ENCODE data around the gene ESPL1. TPM values are rescaled to one million over a fixed set of nuclear protein-coding genes. Genes with fewer than 3 reads are reported as not detected.

The ESPL1 gene
- total RNA-seq: 6.7 TPM

GRCh38 chr12:53267999-53268629 is at the start of gene ESPL1:
Gene ESPL1, plus strand, starts transcription at chr12:53268299. Its CDS starts 468 bp downstream, at chr12:53268767.

GRCh38 chr12:53231921-53232645 is 36.0 kb upstream of the ESPL1 start, which contains the start of gene RARG:
Gene RARG, minus strand, starts transcription at chr12:53232209. Its CDS starts 4,664 bp downstream, at chr12:53227545.

GRCh38 chr12:53295070-53295890 is 27.2 kb downstream of the ESPL1 start, which contains the start of gene PFDN5:
Gene PFDN5, plus strand, starts transcription at chr12:53295542. Its CDS starts 26 bp downstream, at chr12:53295568.

GRCh38 chr12:53299454-53300180 is 31.5 kb downstream of the ESPL1 start, which contains the start of gene MYG1:
Gene MYG1, plus strand, starts transcription at chr12:53299695. Its CDS starts 43 bp downstream, at chr12:53299738.

GRCh38 chr12:53336181-53336681 is 68.1 kb downstream of the ESPL1 start, which contains the start of gene SP7:
Gene SP7, minus strand, starts transcription at chr12:53336354. Its CDS starts 708 bp downstream, at chr12:53335646.

Other genes with a start within 250 kb of the ESPL1 start
- gene TNS2, start 218.2 kb upstream of the ESPL1 start, total RNA-seq: 52.0 TPM
- 24.6 TPM for gene SPRYD3, start 188.9 kb upstream of the ESPL1 start, total RNA-seq
- 116 TPM for gene IGFBP6, start 170.6 kb upstream of the ESPL1 start, total RNA-seq
- 0.44 TPM for gene SOAT2, start 164.8 kb upstream of the ESPL1 start, total RNA-seq
- gene ZNF740, start 87.6 kb upstream of the ESPL1 start, total RNA-seq: 32.8 TPM
- gene CSAD, start 87.4 kb upstream of the ESPL1 start, total RNA-seq: 48.7 TPM
- gene ITGB7, start 61.0 kb upstream of the ESPL1 start, total RNA-seq: 2.9 TPM
- gene RARG, start 36.1 kb upstream of the ESPL1 start, total RNA-seq: 50.7 TPM
- gene PFDN5, start 27.2 kb downstream of the ESPL1 start, total RNA-seq: 295 TPM
- gene MYG1, start 31.4 kb downstream of the ESPL1 start, total RNA-seq: 36.4 TPM
- 59.4 TPM for gene AAAS, start 53.3 kb downstream of the ESPL1 start, total RNA-seq
- gene SP7, start 68.1 kb downstream of the ESPL1 start, total RNA-seq: not detected
- 70.4 TPM for gene SP1, start 111.9 kb downstream of the ESPL1 start, total RNA-seq
- 0.71 TPM for gene AMHR2, start 155.6 kb downstream of the ESPL1 start, total RNA-seq
- 13.7 TPM for gene PRR13, start 173.4 kb downstream of the ESPL1 start, total RNA-seq
- 469 TPM for gene PCBP2, start 183.8 kb downstream of the ESPL1 start, total RNA-seq
- gene MAP3K12, start 231.2 kb downstream of the ESPL1 start, total RNA-seq: 34.0 TPM
- gene TARBP2, start 233.0 kb downstream of the ESPL1 start, total RNA-seq: 28.6 TPM
- gene NPFF, start 239.2 kb downstream of the ESPL1 start, total RNA-seq: not detected